Gastrocnemius medialis (tissue), 4 donors: ENCODE results near the gene TK1. TPM values are rescaled to one million over a fixed set of nuclear protein-coding genes. Genes with fewer than 3 reads are reported as not detected.
A peak's percentile ranks its signal among the peaks of the same experiment; 100 is the strongest.

Experiments
- ATAC-seq, 2 donors: fragments of 150-250 bp; one replicate each; pipeline ENCODE4 v1.9.1; 2016
- DNase-seq, 2 donors: peaks; one replicate each; pipeline ENCODE4 v3.0.0-alpha.2; 2019
- H3K27ac ChIP-seq, 4 donors: fragments of 200-600 bp; sonication (generic); 1 replicate in 1 of 4; 2 replicates in 3 of 4; pipeline ENCODE4 v1.5.1; 2016 to 2018; ENCODE audit warnings: mild to moderate bottlenecking in 2 of 4, moderate library complexity in 1 of 4
- H3K27me3 ChIP-seq, 3 donors: fragments of 200-600 bp; sonication (generic) in 2 of 3; 1 replicate in 1 of 3; 2 replicates in 2 of 3; pipeline versions ENCODE4 v1.5.1 to v1.6.0; 2016 to 2019; ENCODE audit warnings: mild to moderate bottlenecking in 1 of 3, moderate library complexity in 1 of 3
- H3K36me3 ChIP-seq, 2 donors: fragments of 200-600 bp; sonication (generic) in 1 of 2; one replicate each; pipeline ENCODE4 v1.5.1; 2017 to 2018
- H3K4me1 ChIP-seq, 2 donors: fragments of 200-600 bp; sonication (generic) in 1 of 2; one replicate each; pipeline ENCODE4 v1.5.1; 2016 to 2017; ENCODE audit warnings: mild to moderate bottlenecking in 2 of 2
- H3K4me3 ChIP-seq, 4 donors: fragments of 200-600 bp; sonication (generic) in 3 of 4; 1 replicate in 1 of 4; 2 replicates in 3 of 4; pipeline ENCODE4 v1.5.1; 2016 to 2019; ENCODE audit warnings: mild to moderate bottlenecking in 2 of 4
- H3K9me3 ChIP-seq, 3 donors: fragments of 200-600 bp; sonication (generic) in 2 of 3; 1 replicate in 1 of 3; 2 replicates in 2 of 3; pipeline ENCODE4 v1.5.1; 2016 to 2019
- POLR2A ChIP-seq, 2 donors: fragments of 450-650 bp; IDR thresholded peaks; one replicate each; pipeline ENCODE4 v1.6.1; 2017; ENCODE audit warnings: antibody characterized with exemption in 2 of 2, mild to moderate bottlenecking in 2 of 2, moderate library complexity in 2 of 2
- in situ Hi-C, 4 donors: fragments of 200-750 bp; cut with MboI; loops; one replicate each; pipeline versions ENCODE4 v1.15.0 to v1.8.0; 2017; ENCODE audit warnings: low sequenced_read_pairs in 4 of 4
- intact Hi-C: fragments of 100-400 bp; cut with DNase I; formaldehyde crosslinking; loops from one replicate; pipeline ENCODE4 v1.15.1; 2023; ENCODE audit warnings: low total_unique reads
- total RNA-seq, 4 donors: library from RNA; depleted of rRNA; stranded (reverse); fragments of >200 nt; gene quantifications; one replicate each; pipeline versions ENCODE4 v1.1.0 to v1.2.3, GENCODE V29; 2016
- TF ChIP-seq, protein P1 (sequence below), 5 experiments: fragments of 450-650 bp in 3 of 5; fragments of 200-600 bp in 2 of 5; sonication (generic) in 2 of 5; IDR thresholded peaks in 4 of 5; conservative IDR thresholded peaks in 1 of 5; 1 replicate in 4 of 5; 2 replicates in 1 of 5; pipeline ENCODE4 v1.5.1; 2016 to 2019; ENCODE audit warnings: antibody characterized with exemption in 5 of 5, mild to moderate bottlenecking in 3 of 5, moderate library complexity in 3 of 5

Gene TK1
- total RNA-seq, 4 donors from 2014 or later: 0.22 to 2.1 (median 0.60) TPM

GRCh38 chr17:78137392-78138203 lies 49.3 kb downstream of the TK1 start:
- Histone ChIP-seq H3K27ac (no peak overlapping the region), H3K4me1 (peaks cover 0 to 5% of the 10 kb centered on the region in 2 donors), H3K4me3 (no peak overlapping the region), H3K27me3 (no peaks in the 10 kb centered on the region), H3K9me3 (no peaks in the 10 kb centered on the region), H3K36me3 (no peaks in the 10 kb centered on the region)
- no peak for TF ChIP-seq POLR2A (IDR thresholded peaks at IDR 0.05)
- TF ChIP-seq, protein P1, sequence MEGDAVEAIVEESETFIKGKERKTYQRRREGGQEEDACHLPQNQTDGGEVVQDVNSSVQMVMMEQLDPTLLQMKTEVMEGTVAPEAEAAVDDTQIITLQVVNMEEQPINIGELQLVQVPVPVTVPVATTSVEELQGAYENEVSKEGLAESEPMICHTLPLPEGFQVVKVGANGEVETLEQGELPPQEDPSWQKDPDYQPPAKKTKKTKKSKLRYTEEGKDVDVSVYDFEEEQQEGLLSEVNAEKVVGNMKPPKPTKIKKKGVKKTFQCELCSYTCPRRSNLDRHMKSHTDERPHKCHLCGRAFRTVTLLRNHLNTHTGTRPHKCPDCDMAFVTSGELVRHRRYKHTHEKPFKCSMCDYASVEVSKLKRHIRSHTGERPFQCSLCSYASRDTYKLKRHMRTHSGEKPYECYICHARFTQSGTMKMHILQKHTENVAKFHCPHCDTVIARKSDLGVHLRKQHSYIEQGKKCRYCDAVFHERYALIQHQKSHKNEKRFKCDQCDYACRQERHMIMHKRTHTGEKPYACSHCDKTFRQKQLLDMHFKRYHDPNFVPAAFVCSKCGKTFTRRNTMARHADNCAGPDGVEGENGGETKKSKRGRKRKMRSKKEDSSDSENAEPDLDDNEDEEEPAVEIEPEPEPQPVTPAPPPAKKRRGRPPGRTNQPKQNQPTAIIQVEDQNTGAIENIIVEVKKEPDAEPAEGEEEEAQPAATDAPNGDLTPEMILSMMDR (IDR thresholded peaks at IDR 0.05 in 4 of 5, conservative IDR thresholded peaks at IDR 0.05 in 1 of 5): peak in 1 of 5 experiments; percentile 13
- ATAC-seq: no peak
- DNase-seq: no peak
- intact Hi-C loops: no loop called here
- in situ Hi-C loops: no loop called here

DNA sequence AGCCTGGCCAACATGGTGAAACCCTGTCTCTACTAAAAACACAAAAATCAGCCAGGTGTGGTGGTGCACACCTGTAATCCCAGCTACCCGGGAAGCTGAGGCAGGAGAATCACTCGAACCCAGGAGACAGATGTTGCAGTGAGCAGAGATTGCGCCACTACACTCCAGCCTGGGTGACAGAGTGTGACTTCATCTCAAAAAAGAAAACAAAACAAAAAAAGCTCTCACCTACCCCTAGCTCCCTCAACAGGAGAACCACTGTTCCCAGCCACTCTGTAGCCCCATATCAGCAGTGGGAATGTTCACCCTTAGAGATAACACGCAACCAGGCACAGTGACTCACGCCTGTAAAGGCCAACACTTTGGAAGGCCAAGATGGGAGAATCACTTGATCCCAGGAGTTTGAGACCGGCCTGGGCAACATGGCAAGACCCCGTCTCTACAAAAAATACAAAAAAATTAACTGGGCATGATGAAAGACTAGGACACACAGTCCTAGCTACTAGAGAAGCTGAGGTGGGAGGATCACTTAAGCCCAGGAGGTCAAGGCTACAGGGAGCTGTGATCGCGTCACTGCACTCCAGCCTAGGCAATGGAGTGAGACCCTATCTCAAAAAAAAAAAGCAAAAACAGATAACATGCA lies 50.9 kb downstream of the TK1 start:
- TF ChIP-seq, protein P1 (IDR thresholded peaks at IDR 0.05 in 4 of 5, conservative IDR thresholded peaks at IDR 0.05 in 1 of 5): no peak
- no peak for TF ChIP-seq POLR2A (IDR thresholded peaks at IDR 0.05)
- DNase-seq (no peak), ATAC-seq (no peak)
- Histone ChIP-seq H3K27me3 (peaks cover 4 to 16% (median 12%) of the 10 kb centered on the region in 3 donors), H3K27ac (no peak overlapping the region), H3K4me1 (peaks cover 0 to 10% of the 10 kb centered on the region in 2 donors), H3K9me3 (no peaks in the 10 kb centered on the region), H3K4me3 (no peak overlapping the region), H3K36me3 (no peaks in the 10 kb centered on the region)
- in situ Hi-C loops: no loop called here
- intact Hi-C loops: loop anchor here (2.0 kb wide), 1 partner anchor 23 kb away; no protein-coding TSS in a partner anchor

- Histone ChIP-seq H3K9me3 (no peaks in the 10 kb centered on the region), H3K4me1 (peaks cover 0 to 7% of the 10 kb centered on the region in 2 donors), H3K27me3 (peaks cover 7 to 23% (median 22%) of the 10 kb centered on the region in 3 donors), H3K4me3 (no peak overlapping the region), H3K27ac (no peak overlapping the region), H3K36me3 (no peaks in the 10 kb centered on the region)
- ATAC-seq (no peak), DNase-seq (no peak)
- intact Hi-C loops (loop anchor here (2.0 kb wide), 1 partner anchor 22 kb away; no protein-coding TSS in a partner anchor), in situ Hi-C loops (no loop called here)
- TF ChIP-seq POLR2A (IDR thresholded peaks at IDR 0.05): no peak
- TF ChIP-seq, protein P1 (IDR thresholded peaks at IDR 0.05 in 4 of 5, conservative IDR thresholded peaks at IDR 0.05 in 1 of 5): no peak
Observed at GRCh38 chr17:78134899-78135385, 51.9 kb downstream of the TK1 start.

- Histone ChIP-seq H3K9me3 (no peaks in the 10 kb centered on the region), H3K4me1 (peaks cover 0 to 7% of the 10 kb centered on the region in 2 donors), H3K27me3 (peaks cover 9 to 27% (median 27%) of the 10 kb centered on the region in 3 donors), H3K36me3 (no peaks in the 10 kb centered on the region), H3K27ac (no peak overlapping the region), H3K4me3 (no peak overlapping the region)
- TF ChIP-seq, protein P1 (IDR thresholded peaks at IDR 0.05 in 4 of 5, conservative IDR thresholded peaks at IDR 0.05 in 1 of 5): peak in 3 of 5 experiments; percentile 31 to 49 (median 44)
- TF ChIP-seq POLR2A (IDR thresholded peaks at IDR 0.05): no peak
- ATAC-seq (peak in 1 of 2 donors; percentile 31), DNase-seq (no peak)
- intact Hi-C loops (loop anchor here (2.0 kb wide), 1 partner anchor 21 kb away; no protein-coding TSS in a partner anchor), in situ Hi-C loops (no loop called here)
Observed at GRCh38 chr17:78133971-78134898, 52.6 kb downstream of the TK1 start.
